HG02571 (cell line): Measurements from ENCODE around the gene CRAT.

Experiments used
- ATAC-seq: cut with Tn5 transposase; IDR thresholded peaks from one replicate; pipeline ENCODE4 v1.9.1; 2021; ENCODE audit warnings: mild to moderate bottlenecking, moderate library complexity; ENCODE audit not compliant: unreplicated experiment

CRAT gene

DNA sequence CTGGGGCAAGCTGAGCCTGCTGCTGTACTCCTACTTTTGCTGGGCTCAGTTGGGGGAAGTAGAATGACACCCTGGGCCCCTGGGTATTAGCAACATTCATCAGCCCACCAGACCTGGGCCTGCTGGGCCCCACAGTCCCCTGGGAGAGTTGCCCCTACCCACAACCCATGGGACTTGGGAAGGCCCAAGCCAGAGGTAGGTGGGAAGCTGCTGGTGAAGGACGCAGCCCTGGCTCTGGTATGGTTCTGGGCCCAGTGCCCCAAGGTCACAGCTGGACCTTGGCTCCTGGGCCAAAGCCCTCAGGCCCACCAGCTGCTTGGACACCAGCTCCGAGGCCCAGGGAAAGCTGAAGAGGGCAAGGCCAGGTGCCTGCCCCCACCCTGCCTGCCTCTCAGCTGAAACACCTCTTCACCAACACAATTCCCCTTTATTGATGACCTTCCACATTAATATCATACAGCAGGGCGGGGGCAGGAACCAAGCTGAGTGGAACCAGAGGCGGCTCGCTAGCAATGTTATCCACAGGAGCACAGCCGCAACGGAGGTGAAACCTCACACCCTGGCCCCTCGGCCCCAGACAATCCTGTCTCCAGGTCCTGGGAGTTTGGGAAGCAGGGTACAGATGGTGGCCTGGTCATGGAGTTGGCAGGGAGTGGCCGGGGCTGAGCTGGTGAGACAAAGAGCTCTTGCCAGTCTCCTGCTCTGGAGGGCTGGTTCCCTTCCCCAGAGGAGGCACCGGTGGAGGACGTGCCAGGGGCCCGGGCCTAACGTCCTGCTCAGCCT, 16.0 kb downstream of the CRAT start:
- ATAC-seq, result no peak

DNA sequence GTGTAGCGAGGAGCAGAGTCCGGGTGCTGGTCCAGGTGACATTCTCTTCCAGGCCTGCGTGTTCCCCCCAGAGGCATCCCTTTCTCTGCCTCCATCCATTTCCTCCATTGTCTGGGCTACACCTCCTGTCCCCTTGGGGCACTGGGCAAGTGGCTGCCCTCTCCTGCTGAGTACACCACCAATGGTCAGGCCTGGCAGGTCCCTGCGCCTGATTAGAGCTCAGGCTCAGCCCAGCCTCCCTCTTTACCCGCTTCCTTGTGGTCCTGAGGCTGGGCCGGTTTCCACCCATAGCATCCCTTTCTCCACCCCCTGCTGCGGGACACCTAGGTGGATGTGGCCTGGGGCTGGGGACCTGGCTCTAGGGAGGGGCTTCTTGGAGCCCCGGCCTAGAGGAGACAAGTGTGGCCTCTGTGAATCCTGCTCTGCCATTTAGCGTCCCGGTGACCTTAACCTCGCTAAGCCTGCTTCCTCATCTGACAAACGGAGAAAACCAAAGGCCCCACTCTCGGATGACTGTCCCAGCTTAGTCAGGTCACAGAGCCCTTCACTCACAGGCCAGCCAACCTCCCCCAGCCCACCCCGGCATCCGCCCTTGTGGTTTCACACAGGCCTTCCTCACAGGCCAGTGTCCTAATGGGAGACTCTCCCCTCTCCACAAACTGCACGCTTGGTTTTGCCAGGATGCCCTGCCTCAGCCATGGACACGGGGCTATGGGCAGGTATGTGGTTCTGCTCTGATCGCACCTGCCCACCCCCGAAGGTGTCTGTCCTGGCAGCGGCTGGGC, 16.8 kb downstream of the CRAT start:
- no peak for ATAC-seq

DNA sequence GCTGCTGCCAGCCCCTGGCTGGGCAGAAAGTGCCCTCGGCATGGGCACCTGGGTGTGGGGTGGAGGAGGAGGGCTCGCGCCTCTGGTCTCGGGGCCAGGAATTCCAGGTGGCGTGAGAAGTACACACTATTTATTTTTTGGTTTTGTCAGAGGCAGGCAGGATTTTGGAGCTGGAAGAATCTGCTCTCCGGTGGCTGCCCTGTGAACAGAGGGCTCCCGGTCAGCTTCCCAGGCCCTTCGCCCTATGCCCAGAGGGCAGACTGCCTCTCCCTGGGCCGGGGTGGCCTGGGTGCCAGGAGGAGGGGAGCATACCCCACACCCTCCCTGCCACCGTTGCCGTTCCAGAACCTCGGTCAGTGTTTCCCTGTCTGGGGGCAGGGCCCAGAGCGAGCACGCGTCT, 21.3 kb downstream of the CRAT start:
- ATAC-seq, result no peak

DNA sequence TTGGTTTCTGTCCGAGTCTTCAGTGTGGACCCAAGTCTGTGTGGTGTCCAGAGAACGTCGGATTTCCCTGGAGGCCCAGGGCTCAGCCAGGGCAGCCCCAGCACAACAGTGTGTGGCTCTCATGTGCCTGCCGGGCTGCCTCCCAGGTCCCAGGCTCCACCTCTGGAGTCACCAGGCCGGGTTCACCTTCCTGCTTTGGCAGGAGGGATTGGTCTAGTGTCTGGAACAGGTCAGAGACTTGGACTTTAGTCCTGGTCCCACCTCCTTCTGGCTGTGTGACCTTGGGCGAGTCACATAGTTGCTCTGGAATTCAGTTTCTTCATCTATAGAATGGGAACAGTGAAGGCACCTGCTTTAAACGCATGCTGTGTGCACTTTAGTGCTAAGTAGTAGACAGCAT, 26.5 kb downstream of the CRAT start:
- ATAC-seq, result no peak

DNA sequence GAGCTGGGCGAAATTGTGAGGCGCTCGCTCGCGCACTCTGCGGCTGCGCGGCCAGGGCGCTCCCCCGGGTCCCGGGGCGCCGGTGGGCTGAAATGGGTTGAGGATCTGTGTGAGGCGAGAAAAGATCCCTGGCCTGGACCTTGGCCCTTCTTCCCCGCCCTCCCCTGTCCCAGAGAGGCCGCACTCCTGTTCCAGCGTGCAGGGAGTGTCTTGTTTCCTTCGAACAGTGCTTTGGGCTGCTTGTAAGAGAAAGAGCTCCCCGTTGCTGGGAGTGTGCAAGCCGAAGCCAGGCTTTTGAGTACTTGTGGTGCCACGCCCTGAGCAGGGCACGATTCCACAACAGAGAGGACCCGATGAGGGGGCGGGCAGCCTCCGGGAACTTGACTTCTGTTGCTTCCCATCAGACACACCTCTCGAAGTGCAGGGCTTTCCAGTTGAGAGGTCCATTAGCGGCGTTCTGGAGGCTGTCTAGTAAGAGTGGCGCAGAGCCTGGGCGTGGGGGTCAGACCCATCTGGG, 29.1 kb downstream of the CRAT start:
- ATAC-seq, result no peak

DNA sequence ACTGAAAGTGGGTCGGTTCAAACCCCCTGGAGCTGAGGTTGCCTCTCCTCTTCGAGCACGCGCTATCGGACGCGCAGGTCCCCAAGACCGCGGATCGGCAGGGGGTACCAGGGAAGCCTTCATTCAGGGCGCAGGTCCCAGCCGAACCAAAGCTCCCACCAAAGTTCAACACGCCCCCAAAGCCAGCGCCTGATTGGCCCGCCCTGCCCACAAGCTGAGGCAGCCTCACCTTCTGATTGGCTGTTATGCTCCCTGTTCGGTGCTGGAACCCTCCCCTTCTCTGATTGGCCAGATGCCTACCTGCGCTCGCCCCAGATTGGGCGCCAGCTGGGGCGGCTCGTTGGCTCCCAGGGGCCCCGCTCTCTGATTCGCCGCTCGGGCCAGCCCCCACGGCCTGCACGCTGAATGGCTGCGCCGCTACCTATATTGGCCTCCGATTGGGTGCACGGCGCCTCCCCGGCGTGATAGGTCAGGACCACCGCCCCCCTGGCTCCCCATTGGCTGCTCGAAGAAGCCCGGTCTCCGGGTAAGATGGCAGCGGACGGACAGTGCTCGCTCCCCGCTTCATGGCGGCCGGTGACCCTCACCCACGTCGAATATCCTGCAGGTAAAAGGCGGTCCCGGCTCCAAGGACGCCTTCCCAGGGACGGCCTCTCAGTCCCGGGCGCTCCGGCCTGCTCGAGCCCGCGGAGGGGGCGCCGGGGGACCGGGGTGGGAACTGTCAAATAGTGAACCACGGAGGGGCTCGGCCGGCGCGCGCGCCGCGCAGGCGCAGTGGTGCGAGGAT, 29.8 kb downstream of the CRAT start, which contains the start of gene DOLPP1:
DOLPP1 (plus strand) TSS at position 511 of the 787 bp plus-strand sequence; CDS start at position 532, 21 bp downstream.
- ATAC-seq, result peak; percentile 89

DNA sequence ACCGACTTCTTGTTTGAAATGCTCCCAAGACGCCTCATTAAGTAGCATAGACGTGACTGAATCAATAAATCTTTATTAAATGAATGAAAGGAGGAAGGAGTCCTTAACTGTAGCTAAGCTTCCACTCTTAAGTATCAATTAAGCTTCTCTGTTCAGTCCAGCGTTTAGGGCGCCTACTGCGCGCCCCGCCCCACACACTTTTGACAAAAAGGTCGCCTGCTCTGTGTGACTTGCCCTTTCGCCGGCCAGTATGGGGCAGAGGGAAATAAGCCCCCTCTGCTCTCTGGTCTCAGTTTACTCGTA, 30.3 kb downstream of the CRAT start:
- ATAC-seq, result no peak

DNA sequence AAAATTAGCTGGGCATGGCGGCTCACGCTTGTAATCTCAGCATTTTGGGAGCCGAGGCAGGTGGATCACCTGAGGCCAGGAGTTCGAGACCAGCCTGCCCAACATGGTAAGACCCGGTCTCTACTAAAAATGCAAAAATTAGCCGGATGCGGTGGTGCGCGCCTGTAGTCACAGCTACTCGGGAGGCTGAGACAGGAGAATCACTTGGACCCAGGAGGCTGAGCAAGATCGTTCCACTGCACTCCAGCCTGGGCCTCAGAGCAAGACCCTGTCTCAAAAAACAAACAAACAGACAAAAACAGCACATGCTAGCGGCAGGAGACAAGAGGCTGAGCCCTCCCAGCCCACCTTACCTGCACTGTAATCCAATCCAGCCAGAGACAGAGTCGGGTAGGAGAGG, 30.8 kb downstream of the CRAT start:
- no peak for ATAC-seq

DNA sequence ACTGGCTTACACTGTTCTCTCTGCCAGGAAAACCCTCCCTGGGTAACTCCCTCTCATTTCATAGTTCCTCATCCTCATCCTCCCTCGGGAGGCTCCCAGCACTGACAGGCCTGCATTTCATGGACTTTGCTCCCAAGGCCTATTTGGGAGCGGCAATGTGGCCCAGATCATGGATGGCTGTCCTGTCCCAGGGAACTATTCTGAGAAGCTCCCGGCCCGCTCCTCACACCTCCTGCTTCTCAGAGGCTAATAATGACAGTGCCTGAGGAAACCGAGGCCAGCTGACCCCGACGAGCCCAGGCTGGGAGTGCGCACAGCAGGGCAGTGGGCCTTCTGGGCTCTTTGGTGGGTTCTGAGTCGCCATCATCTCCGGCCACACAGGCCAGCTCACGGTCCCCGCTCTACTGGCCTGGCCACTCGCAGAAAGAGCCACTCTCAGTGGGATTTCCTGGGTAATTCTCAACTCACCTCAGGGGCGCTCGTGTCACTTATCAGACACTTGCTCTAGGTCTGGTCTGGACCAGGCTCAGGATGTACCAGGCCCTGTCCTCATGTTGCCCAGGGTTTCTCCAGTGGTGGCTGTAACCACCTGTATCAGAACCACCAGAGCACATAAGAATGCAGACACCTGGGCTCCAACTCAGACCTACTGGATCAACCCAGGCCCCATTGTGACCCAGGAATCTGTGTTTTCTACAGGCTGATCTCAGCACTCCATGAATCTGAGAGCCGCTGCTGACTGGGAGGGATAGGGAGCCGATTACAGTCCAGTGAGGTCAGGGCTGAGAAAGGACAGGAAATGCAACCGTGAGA, 31.7 kb downstream of the CRAT start:
- no peak for ATAC-seq

DNA sequence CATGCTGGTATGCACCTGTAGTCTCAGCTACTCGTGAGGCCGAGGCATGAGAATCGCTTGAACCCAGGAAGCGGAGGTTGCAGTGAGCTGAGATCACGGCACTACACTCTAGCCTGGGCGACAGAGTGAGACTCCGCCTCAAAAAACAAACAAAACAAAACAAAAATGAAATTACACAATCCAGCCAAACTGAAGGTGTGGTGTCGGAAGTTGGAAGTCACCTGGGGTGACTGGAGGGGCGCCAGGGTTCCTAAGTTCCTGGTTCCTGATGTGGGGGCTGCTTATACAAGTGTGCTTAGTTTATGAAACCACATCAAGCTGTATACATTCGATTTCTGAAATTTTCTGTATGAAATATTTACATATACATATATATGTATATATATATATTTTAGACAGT, 33.4 kb downstream of the CRAT start:
- no peak for ATAC-seq

DNA sequence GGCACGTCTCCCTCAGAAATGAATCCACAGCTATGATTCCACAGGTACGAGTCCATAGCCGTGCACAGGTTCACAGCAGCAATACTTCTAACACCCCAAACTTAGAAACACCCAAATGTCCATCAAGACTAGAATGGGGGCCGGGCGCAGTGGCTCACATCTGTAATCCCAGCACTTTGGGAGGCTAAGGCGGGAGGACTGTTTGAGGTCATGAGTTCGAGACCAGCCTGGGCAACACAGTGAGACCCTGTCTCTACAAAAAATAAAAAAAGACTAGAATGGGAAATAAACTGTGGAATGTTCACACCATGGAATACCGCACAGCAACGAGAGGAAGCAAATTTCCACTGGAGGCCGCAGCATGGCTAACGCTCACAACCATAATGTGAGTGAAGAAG, 34.0 kb downstream of the CRAT start:
- no peak for ATAC-seq

DNA sequence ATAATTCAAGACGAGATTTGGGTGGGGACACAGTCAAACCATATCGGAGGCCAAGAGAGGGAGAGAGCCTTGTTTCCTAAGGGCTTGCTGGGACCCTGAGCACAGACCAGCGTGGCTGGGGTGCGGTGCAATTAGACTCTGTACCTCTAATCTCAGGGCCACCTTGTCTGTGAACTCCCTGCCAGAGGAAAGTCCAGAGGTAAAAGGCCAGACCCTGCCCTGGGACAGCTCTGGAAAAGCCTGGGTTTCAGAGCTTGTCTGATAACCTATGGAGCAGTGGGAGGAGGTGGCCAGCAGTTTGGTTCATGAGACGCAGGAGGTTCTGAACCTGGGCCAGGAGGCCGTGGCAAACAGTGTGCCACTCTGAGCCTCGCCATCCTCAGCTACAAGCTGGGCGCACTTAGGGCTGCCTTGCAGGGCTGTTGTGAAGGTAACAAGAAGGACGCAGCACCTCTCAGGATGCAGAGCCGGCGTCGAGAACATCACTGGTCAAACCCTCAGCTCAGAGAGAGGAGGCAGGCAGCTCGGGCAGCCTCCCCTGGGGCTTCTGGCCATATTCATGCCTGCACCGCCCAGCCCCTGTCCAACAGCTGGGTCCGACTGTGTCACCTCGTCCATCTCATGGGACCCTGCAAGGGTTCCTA, 34.5 kb downstream of the CRAT start:
- no peak for ATAC-seq

DNA sequence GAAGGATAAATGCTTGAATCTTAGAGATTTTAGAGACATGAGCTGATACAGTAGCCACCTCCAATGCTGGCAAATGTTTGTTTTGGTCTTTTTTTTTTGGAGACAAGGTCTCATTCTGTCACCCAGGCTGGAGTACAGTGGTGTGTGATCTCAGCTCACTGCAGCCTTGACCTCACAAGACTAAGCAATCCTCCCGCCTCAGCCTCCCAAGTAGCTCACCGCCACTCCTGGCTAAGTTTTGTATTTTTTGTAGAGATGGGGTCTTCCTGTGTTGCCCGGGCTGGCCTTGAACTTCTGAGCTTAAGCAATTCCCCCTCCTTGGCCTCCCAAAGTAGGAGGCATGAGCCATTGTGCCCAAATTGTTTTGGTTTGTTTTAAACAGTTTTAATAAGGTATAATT, 36.5 kb downstream of the CRAT start:
- ATAC-seq, result no peak

DNA sequence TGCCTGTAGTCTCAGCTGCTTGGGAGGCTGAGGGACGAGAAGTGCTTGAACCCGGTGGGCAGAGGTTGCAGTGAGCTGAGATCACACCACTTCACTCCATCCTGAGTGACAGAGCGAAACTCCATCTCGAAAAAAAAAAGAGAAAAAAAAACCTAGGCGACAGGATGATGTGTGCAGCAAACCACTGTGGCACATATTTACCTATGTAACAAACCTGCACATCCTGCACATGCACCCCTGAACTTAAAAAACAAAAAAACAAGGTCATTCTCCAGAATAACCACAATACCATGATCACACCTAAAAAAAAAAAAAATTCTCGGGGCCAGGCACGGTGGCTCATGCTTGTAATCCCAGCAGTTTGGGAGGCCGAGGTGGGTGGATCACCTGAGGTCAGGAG, 37.2 kb downstream of the CRAT start:
- no peak for ATAC-seq

DNA sequence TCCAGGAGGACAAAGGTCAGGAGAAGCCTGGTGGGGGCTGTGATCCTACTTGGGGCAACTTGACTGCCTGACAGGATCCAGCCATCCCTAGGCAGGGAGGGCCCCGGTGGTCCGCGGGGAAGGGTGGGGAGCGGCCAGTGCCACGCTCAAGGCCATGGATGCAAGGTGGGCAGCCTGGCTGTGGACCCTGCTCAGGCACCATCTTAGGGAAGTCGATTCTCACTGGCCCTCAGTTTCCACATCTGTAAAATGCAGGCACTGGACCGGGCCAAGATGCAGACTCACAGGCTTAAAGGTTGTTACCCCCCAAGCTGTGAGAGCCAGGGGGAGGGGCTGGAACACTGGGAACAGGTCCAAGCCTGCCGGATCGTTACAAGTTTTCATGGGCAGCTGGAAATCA, 38.4 kb downstream of the CRAT start:
- ATAC-seq, result no peak

DNA sequence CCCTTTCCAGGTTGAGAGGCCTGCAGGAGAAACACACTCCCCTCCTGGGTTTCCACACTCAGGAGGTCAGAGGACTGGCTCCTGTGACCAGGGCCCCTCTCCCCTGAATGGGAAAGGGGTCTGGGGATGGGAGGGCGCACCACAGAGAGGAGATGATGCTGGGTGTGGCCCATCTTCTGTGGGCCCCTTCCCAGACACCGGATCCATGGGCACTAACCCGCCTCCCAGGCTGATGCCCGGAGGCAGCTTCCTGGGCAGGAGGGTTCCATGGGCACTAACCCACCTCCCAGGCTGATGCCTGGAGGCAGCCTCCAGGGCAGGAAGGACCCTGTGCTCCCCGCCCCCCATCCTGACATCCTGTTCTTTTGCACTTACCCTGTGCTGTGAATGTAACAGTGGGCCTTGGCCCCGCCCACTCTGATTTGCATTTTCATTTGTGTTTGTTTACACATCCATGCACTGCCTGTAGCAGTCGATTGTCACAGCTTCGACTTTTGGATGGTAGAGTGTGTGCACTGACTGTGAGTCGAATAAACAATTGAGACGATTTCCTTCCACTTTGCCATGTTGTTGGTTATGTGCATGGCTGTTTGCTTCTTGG, 39.0 kb downstream of the CRAT start:
- ATAC-seq, result no peak

DNA sequence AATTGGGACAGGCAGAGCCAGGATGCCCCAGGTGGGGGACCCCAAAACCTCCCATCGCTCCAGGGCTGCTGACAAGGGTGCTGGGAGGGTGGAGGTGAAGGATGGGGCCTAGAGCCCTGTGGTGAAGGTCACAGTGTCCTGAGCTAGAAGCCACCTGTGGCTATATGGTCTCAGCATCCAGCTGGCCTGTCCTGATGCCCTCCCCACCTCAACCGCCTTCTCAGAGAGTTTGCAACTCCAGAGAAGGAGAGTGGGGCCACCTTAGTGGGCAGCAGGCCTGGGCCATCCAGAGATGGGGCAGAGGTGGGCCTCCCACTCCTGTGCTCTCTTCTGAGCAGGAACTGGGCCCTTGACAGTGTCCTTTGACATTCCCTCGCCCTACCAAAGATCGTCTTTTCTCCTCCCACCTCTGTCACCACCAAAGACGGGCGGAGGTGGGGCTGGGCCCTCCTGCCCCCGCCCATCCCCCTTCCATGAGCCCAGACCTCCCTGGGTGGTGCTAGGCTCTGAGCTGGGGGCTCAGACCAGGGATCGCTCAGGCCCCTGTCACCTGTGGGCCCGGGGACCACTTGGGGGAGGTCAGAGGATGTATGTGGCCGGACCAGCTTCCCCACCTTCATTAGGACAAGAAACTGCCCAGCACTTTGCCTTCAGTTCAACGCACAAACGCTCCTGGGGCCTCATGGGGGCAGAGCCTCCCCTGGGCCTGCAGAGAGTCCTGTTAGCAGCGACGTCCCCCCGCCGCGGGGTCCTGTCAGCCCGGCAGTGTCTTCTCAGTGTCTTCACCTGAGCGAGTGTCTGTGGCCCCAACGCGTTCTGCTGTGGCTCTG, 39.7 kb downstream of the CRAT start:
- no peak for ATAC-seq

DNA sequence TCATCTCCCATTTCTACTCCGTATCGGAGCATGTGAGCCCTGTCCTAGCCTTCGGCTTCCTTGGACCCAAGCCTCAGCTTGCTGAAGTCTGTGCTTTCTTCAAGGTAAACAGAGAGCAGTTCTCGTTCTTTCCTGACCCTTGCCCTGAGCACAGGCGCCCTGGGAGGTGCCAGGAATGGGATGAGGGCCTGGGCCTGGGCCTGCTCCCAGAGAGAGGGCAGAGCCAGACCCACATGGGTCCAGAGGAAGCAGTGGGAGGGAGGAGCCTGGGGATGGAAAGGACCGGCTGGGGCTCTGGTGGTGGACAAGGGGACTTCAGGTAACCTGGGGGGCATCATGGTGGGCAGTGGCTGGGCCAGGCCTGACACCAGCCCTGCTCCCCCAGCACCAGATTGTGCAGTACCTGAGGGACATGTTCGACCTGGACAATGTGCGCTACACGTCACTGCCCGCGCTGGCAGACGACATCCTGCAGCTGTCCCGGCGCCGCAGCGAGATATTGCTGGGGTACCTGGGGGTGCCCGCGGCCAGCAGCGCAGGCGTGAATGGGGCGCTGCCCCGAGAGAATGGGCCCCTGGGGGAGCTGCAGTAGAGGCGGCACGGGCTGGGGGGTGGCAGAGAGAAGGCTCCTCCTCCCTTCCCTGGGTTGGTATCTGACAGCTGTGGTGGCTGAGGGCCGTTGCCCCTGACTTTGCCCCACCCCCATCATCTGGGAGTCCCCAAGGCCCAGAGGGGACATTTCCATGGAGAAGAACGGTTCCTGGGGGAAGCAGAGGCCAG, 40.5 kb downstream of the CRAT start:
- ATAC-seq, result no peak
